22Rv1 (cell line): Measurements from ENCODE around the gene PES1.

Source experiments
- ZFX ChIP-seq: fragments of 450-650 bp; IDR thresholded peaks from 2 replicates; pipeline ENCODE4 v1.6.1; 2017; ENCODE audit warnings: antibody characterized with exemption, borderline replicate concordance
- TF ChIP-seq, protein P1 (sequence below): fragments of 450-650 bp; IDR thresholded peaks from 2 replicates; pipeline ENCODE4 v1.5.1; 2017; ENCODE audit warnings: mild to moderate bottlenecking

GRCh38 chr22:30582051-30582450 lies 9.7 kb downstream of the PES1 start:
- TF ChIP-seq, protein P1, sequence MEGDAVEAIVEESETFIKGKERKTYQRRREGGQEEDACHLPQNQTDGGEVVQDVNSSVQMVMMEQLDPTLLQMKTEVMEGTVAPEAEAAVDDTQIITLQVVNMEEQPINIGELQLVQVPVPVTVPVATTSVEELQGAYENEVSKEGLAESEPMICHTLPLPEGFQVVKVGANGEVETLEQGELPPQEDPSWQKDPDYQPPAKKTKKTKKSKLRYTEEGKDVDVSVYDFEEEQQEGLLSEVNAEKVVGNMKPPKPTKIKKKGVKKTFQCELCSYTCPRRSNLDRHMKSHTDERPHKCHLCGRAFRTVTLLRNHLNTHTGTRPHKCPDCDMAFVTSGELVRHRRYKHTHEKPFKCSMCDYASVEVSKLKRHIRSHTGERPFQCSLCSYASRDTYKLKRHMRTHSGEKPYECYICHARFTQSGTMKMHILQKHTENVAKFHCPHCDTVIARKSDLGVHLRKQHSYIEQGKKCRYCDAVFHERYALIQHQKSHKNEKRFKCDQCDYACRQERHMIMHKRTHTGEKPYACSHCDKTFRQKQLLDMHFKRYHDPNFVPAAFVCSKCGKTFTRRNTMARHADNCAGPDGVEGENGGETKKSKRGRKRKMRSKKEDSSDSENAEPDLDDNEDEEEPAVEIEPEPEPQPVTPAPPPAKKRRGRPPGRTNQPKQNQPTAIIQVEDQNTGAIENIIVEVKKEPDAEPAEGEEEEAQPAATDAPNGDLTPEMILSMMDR = no peak
- no peak for TF ChIP-seq ZFX
